Peyer's patch (tissue), 4 donors: ENCODE measurements around the gene PSTPIP2. TPM values are rescaled to one million over a fixed set of nuclear protein-coding genes. Genes with fewer than 3 reads are reported as not detected.

Experiments used
- DNase-seq, 3 donors: peaks; one replicate each; pipeline ENCODE4 v3.0.0-alpha.2; 2017 to 2019
- H3K27ac ChIP-seq, 4 donors: fragments of 200-600 bp; sonication (generic); one replicate each; pipeline ENCODE4 v1.5.1; 2016 to 2019
- H3K27me3 ChIP-seq, 2 donors: fragments of 200-600 bp; sonication (generic); one replicate each; pipeline ENCODE4 v1.5.1; 2019
- H3K36me3 ChIP-seq, 3 donors: fragments of 200-600 bp; sonication (generic); one replicate each; pipeline ENCODE4 v1.5.1; 2016 to 2019
- H3K4me1 ChIP-seq, 4 donors: fragments of 200-600 bp; sonication (generic); one replicate each; pipeline ENCODE4 v1.5.1; 2016 to 2019
- H3K4me3 ChIP-seq, 4 donors: fragments of 200-600 bp; sonication (generic); 1 replicate in 3 of 4; 2 replicates in 1 of 4; pipeline ENCODE4 v1.5.1; 2016 to 2019; ENCODE audit warnings: mild to moderate bottlenecking in 1 of 4
- H3K9me3 ChIP-seq, 4 donors: fragments of 200-600 bp; sonication (generic); one replicate each; pipeline ENCODE4 v1.5.1; 2016 to 2019; ENCODE audit warnings: mild to moderate bottlenecking in 1 of 4
- POLR2A ChIP-seq, 2 donors: fragments of 450-650 bp; IDR thresholded peaks; one replicate each; pipeline ENCODE4 v1.5.1; 2017; ENCODE audit warnings: antibody characterized with exemption in 2 of 2, mild to moderate bottlenecking in 2 of 2, moderate library complexity in 2 of 2
- total RNA-seq, 4 donors: library from RNA; depleted of rRNA; stranded (reverse); fragments of >200 nt; gene quantifications; one replicate each; pipeline ENCODE4 v1.1.0, GENCODE V29; 2016
- TF ChIP-seq, protein P1 (sequence below), 6 experiments: fragments of 450-650 bp in 4 of 6; fragments of 200-600 bp in 2 of 6; sonication (generic) in 1 of 6; IDR thresholded peaks; one replicate each; pipeline ENCODE4 v1.5.1; 2017 to 2019; ENCODE audit warnings: antibody characterized with exemption in 6 of 6, mild to moderate bottlenecking in 3 of 6, moderate library complexity in 1 of 6

PSTPIP2 gene
- total RNA-seq, 4 donors from 2014 or later: 3.5 to 17.3 (median 7.3) TPM

DNA sequence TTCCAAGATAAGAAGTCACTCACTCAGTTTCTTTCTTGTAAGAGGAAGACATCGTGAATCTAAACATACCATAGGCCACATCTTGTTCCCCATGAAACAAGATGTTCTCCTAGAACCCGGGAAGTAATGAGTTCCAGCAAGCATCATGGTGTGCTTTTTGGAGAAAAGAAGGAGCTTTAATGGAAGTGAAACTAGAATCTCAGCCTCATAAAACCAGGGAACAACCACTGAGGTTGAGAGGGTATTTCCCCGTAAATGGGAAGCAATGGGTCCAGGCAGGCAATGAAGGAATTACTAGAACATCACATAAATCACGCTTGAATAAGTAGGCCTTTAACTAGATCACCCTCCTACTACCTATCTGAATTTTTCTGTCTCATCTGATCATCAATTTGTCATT is 40.3 kb downstream of the PSTPIP2 start:
- H3K36me3 ChIP-seq: no peaks in the 10 kb centered on the region
- H3K4me1 ChIP-seq: peaks cover 0 to 3% (median 0%) of the 10 kb centered on the region in 4 donors
- no peaks in the 10 kb centered on the region for H3K9me3 ChIP-seq
- H3K27me3 ChIP-seq: no peaks in the 10 kb centered on the region
- DNase-seq: no peak
- H3K27ac ChIP-seq: no peak overlapping the region
- no peak for TF ChIP-seq POLR2A (IDR thresholded peaks at IDR 0.05)
- TF ChIP-seq, protein P1, sequence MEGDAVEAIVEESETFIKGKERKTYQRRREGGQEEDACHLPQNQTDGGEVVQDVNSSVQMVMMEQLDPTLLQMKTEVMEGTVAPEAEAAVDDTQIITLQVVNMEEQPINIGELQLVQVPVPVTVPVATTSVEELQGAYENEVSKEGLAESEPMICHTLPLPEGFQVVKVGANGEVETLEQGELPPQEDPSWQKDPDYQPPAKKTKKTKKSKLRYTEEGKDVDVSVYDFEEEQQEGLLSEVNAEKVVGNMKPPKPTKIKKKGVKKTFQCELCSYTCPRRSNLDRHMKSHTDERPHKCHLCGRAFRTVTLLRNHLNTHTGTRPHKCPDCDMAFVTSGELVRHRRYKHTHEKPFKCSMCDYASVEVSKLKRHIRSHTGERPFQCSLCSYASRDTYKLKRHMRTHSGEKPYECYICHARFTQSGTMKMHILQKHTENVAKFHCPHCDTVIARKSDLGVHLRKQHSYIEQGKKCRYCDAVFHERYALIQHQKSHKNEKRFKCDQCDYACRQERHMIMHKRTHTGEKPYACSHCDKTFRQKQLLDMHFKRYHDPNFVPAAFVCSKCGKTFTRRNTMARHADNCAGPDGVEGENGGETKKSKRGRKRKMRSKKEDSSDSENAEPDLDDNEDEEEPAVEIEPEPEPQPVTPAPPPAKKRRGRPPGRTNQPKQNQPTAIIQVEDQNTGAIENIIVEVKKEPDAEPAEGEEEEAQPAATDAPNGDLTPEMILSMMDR (IDR thresholded peaks at IDR 0.05): no peak
- H3K4me3 ChIP-seq: no peak overlapping the region

DNA sequence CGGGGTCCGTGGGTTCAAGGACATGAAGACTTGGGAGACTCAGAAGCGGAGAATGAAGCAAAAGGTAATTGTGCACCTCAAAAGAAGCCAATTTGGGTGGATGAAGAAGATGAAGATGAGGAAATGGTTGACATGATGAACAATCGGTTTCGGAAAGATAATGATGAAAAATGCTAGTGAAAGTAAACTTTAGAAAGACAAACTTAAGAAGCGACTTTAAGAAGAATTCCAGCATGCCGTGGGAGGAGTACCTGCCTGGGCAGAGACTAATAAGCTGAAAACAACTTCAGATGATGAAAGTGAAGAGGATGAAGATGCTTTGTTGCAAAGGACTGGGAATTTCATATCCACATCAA is 43.5 kb downstream of the PSTPIP2 start:
- DNase-seq: no peak
- peaks cover 0 to 3% (median 0%) of the 10 kb centered on the region in 4 donors for H3K4me1 ChIP-seq
- H3K27me3 ChIP-seq: no peaks in the 10 kb centered on the region
- no peaks in the 10 kb centered on the region for H3K9me3 ChIP-seq
- H3K27ac ChIP-seq: no peak overlapping the region
- H3K36me3 ChIP-seq: no peaks in the 10 kb centered on the region
- peak overlapping the region; percentile 46 to 58 (median 52) for H3K4me3 ChIP-seq
- no peak for TF ChIP-seq POLR2A (IDR thresholded peaks at IDR 0.05)
- TF ChIP-seq, protein P1 (IDR thresholded peaks at IDR 0.05): no peak

GRCh38 chr18:46019936-46020335 is 52.1 kb downstream of the PSTPIP2 start:
- DNase-seq: no peak
- H3K4me3 ChIP-seq: no peak overlapping the region
- H3K4me1 ChIP-seq: no peaks in the 10 kb centered on the region
- H3K9me3 ChIP-seq: no peaks in the 10 kb centered on the region
- H3K36me3 ChIP-seq: no peaks in the 10 kb centered on the region
- H3K27ac ChIP-seq: no peak overlapping the region
- TF ChIP-seq, protein P1 (IDR thresholded peaks at IDR 0.05): no peak
- no peak for TF ChIP-seq POLR2A (IDR thresholded peaks at IDR 0.05)
- H3K27me3 ChIP-seq: no peaks in the 10 kb centered on the region

DNA sequence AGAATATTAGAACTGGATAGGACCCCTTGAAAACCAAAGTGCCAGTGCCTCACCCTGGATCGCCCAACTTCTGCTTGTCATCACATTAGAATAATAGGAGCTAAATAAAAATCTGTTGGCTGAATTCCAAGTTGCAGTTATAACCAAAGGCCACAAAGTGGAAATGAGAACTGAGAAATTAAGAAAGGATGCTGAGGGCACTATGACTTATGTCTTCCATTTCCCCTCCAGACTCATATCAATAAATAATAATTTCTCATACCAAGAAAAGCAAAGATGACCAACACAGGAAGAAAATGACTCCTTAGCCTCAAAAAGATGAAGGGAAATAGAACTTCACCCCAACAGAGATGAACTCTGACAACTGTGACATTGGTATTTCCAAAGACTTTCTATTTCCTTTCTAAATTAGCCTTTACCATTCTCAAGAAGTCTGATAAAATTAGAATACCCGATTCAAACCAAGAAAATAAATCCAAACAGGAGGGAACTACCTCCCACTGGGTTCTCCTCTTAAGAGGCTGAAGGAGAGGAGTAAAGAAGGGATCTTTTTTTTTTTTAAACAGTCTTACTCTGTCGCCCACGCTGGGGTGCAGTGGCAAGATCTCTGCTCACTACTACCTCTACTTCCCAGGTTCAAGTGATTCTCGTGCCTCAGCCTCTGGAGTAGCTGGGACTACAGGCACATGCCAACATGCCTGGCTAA is 58.4 kb downstream of the PSTPIP2 start:
- Histone ChIP-seq H3K36me3 (no peaks in the 10 kb centered on the region), H3K27ac (no peak overlapping the region), H3K4me3 (no peak overlapping the region), H3K27me3 (no peaks in the 10 kb centered on the region), H3K4me1 (no peaks in the 10 kb centered on the region), H3K9me3 (no peaks in the 10 kb centered on the region)
- no peak for DNase-seq
- no peak for TF ChIP-seq POLR2A (IDR thresholded peaks at IDR 0.05)
- TF ChIP-seq, protein P1 (IDR thresholded peaks at IDR 0.05): no peak

DNA sequence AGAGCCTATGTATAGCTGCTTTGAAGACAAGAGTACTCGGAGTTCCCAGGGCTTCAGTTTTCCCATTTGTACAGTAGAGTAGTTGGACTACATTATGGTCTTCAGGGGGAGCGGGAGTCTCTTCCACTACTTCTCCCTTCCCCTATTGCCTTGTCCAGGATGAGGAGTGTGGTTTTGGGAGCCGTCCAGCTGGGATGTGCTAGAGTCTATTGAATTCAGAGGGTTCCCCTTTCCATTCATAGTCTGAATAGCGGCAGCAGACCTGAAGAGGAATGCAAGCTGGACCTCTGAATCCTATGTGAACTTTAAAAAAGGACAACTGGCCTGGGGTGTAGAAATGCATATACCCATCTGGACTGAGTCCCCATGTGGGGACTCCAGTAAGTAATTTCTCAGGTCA is 61.4 kb downstream of the PSTPIP2 start:
- no peaks in the 10 kb centered on the region for H3K27me3 ChIP-seq
- no peak overlapping the region for H3K4me3 ChIP-seq
- no peak overlapping the region for H3K27ac ChIP-seq
- H3K36me3 ChIP-seq: no peaks in the 10 kb centered on the region
- H3K9me3 ChIP-seq: no peaks in the 10 kb centered on the region
- DNase-seq: no peak
- TF ChIP-seq POLR2A (IDR thresholded peaks at IDR 0.05): no peak
- TF ChIP-seq, protein P1 (IDR thresholded peaks at IDR 0.05): no peak
- H3K4me1 ChIP-seq: no peaks in the 10 kb centered on the region
